NCI-H2107 treated with DMSO at 0.1 percent for 48 hours (cell line): ENCODE data around the gene CD79A.
"Not testable (repeated sequence)": the region's sequence is repeated elsewhere in the genome, so short reads cannot be mapped to it uniquely, and the experiment has no call there.

ENCODE experiments used
- DNase-seq: peaks from one replicate; lab custom pipeline; 2025; ENCODE audit not compliant: unreplicated experiment; lab: John Stamatoyannopoulos, UW

CD79A gene

GRCh38 chr19:41904118-41904870 is 27.2 kb downstream of the CD79A start:
- DNase-seq, result peak; percentile 93

DNA sequence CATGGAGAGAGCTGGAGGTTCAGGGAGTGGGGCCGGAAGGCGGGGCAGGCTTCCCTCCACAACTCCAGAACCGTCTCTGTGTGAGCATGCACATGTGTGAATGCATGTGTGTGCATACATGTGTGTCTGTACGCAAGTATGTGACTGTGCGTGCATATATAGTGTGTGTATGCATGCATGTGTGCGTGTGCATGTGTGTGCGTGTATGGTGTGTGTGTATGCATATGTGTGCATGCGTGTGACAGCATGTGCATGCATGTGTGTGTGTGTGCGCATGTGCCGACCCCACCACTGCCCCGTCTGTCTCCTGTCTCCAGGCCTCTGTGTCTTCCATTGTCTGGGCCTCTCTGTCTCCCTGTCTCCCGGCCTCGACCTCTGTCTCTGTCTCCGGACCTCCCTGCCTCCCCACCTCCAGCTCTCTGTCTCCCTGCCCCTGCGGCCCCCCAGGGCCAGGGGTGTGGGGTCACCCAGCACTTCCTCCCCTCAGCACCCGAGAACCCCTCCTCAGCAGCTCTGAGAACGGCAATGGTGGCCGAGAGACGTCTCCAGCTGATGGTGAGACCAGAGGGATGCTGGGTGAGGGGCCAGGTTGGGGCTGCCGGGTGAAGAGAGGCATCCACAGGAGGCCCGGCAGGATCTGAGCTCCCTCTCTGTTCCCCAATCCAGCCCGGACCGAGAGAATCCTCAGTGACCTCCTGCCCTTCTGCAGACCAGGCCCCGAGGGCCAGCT is 28.4 kb downstream of the CD79A start:
- no peak for DNase-seq

GRCh38 chr19:41906271-41906670 is 29.2 kb downstream of the CD79A start:
- DNase-seq, result no peak

DNA sequence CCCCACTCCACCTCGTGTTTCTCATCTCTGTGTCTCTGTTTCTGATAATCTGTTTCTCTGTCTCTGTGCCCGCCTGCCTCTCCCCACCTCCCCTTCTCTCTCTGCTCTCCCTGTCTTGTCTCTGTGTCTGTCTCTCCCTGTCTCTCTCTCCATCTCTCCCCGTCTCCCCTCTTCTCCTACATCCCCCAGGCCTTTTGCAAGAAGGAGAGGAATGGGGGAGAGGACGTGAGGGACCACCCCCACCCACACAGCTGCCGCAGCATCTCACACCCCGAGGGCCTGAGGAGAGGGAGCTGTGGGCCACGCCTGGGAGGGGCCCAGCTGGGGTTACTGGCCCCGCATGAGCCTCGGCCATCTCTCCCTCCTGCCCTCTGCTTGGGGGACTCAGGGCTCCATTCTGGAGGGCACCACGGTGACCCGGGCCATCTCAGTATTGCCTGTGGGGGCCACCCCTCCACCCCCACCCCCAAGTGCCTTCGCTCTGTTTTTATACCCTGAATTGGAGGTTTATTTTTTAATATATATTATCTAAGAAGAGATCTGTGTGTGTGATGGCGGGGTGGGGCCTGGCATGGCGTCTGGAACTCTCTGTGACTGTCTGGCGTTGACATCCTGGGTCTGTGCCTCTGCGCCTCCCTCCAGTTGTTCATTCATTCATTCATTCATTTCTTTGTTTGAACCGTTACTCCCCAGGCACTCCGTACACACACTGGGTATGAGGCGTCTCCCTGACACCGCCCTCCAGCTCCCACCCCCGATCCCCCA is 30.0 kb downstream of the CD79A start:
- DNase-seq, result no peak

GRCh38 chr19:41907994-41908615 is 31.0 kb downstream of the CD79A start:
- no peak for DNase-seq

DNA sequence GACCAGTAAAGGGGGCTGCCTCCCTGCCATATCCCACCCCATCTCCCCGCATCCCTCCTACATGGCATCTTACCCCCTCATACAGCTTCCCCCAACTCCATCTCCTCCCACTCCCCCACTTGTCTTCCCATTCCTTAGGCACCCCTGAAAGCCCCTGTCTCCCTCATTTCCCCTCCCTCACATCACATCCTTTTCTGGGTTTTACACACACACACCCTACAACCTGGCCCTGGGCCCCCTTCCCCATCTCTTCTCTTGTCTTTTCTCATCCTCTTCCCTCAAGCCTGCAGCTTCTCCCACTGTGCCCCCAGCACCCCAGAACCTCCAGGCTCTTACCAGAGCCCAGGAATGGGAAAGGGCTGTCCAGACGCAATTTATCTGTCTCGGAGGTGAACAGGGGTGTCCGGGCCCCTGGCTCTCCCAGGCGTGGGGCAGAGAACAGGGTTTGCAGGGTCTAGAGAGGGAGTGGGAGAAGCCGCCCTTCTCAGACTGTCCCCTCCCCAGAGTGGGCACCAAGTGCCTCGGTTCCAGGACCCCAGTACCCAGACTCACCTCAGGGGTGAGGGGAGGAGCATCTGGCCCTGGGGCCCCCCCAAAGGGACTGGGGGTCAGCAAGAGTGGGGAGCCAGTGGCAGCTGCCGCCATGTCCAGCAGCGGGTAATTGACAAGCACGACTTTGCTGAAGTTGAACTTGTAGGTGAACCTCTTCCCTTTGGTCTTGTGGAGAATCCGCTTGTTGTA is 31.8 kb downstream of the CD79A start:
- DNase-seq, result no peak

GRCh38 chr19:41909706-41910105 is 32.6 kb downstream of the CD79A start:
- DNase-seq, result no peak

- DNase-seq, result no peak
Observed at GRCh38 chr19:41910240-41910991, 33.3 kb downstream of the CD79A start.

DNA sequence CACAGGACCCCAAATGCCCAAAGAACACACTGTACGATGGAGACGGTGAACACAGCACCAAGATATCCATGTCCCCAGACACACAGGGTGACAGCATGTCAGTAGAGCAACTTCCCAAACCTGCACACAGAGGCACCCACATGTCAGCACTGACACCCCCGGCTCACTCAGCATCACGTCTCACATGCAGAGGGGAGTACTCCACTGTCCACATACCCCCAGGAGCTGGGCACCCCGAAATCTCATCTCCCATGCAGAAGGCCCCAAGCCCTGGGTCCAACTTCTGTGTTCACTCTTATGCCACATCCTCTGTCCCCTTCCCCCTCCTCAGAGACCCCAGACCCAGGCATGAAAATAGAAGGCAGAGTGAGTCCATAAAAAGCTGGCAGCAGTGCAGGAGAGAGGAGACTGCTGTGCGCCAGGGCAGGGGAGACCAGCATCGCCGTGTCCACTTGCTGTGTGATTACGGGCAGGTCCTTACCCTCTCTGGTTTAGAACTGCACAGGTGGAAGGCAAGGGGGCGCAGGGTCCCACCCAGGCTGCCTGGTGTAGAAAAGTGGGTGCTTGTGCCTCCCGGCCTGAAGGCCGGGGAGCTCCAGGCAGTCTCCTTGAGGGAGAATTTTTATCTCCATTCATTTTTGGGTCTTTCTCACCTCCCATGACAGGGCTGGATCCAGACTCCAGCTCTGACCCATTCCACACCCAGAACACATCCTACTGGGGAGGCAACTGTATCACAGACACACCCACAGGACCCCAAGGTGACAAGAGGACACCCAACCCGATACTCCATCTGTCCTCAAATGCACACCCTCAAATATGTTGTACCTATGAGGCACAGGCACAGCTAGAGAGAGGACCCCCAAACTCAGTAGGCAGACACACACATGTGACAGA is 34.2 kb downstream of the CD79A start:
- no peak for DNase-seq

DNA sequence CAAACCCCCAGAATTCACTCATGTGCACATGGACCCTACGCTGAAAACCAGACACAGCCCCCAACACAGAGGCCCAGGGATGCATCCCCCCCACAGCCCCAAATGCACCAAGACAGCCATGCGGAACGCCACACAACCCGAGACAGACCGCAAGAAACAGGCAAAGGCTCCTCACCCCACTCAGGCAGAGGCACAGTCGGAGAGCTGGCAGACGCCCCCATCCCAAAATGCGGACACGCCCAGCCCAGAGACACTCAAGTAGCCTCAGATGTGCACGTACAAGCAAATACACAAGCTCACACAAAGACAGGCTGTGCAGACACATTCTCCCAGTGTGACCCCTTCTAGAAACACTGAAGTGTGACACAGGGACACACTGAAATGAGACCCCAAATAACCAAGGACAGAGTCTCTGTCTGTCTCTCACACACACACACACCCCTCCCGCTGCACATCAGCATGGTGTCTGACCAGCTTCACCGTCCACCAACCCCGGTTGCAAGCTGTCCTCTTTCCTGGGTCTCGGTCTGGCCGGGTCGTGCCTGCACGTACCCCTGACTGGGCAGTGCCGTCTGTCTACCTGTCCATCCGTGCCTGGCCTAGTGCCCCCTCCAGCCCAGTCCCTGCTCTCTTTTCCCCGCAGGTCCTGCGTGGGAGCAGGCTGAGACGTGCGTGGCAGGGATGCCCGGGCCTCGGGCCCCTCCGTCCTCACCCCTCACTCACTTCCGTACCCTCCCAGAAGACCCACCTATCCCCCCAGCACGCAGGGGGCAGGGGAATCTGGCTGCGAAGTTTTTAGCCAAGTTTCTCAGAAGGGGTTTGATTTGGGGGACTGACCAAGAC is 35.0 kb downstream of the CD79A start:
- DNase-seq, result no peak

- no peak for DNase-seq
Observed at GRCh38 chr19:41912899-41913537, 35.9 kb downstream of the CD79A start.

DNA sequence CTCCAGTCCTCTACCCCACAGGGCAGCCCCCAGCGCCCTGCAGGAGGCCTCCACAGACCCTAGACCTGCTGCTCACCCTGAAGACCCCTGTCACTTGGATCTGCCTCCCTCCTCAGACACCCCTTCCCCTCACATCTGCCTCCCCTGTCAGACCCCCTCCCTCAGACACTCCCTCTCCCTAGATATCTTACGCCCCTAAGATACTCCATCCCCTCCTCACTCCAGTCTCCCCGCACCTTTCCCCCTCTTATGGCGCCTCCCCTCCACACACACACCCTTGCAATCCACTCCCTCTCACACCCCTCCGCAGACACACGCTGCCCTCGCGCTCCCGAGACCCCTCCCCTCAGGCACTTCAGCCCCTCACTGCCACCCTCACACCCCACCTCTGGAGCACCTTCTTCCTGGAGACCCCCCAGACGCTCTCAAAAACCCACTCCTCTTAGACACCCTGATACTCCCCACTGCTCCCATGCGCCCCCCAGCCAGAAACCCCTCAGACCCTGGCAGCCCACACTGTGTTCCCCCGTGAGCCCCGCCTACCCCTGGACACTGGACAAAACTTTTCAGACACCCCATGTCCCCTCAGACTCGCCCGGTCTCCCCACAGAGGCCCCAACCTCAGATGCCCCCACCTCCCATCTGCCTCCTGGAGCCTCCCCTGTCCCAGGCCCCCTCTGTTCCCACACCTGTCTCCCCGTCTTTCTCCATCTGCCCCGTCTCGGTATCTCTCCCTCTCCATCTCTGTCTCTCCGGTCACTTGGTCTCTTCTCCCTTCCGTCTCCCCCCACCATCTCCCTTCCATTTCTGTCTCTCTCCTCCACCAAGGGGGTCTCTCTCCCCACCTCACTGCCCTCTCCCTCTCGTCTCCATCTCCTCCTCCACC is 36.7 kb downstream of the CD79A start:
- DNase-seq, result no peak

DNA sequence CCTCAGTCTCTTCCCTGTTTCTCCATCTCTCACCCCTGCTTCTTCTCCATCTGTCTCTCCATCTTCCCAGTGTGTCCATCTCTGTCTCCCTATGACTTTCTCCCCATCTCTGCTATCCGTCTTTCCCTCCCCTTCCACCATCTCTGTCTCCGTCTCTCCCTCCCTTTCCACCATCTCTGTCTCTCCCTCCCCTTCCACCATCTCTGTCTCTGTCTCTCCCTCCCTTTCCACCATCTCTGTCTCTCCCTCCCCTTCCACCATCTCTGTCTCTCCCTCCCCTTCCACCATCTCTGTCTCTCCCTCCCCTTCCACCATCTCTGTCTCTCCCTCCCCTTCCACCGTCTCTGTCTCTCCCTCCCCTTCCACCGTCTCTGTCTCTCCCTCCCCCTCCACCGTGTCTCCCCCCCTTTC is 37.4 kb downstream of the CD79A start:
- DNase-seq, result not testable (repeated sequence)

DNA sequence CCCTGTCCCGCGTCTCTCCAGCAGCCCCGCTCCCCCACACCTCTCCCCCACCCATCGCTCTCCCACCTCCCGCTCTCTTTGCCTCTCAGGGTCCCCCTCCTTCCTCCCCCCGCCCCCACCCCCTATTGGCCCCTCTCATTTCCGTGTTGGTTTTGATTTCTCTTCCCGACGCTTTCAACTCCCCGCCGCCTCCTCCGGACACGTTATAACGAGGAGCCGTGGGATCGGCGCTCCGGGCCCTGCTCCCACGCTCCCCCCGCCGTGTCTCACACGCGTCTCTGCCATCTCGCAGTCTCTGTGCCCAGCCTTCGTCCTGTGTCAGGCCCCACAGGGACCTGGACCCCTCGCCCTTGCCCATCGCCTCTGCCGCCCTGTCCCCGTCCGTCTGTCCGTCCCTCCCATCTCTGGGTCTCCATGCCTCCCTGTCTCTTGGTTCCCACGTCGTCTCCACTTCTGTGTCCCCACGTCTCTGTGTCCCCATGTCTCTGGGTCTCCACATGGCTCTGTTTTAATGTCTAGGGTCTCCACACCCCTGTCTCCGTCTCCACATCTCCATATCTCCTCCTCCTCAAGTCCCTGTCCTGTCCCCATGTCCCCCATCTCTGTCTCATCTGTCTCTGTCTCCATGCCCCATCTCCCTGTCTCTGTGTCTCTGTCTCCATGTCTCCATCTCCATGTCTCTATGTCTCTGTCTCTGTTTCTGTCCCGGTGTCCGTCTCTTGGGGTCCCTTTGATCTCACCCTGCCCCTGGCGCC is 38.1 kb downstream of the CD79A start:
- no peak for DNase-seq

- no peak for DNase-seq
Observed at GRCh38 chr19:41915776-41916414, 38.8 kb downstream of the CD79A start.
